PC-9 (cell line): ENCODE results near the gene ENAM. TPM values are rescaled to one million over a fixed set of nuclear protein-coding genes. Genes with fewer than 3 reads are reported as not detected.
A peak's percentile ranks its signal among the peaks of the same experiment; 100 is the strongest.

Experiments
- BruUV-seq: library from RNA; stranded (reverse); fragments of 400-500 nt; replicated peaks from 2 replicates; lab custom pipeline; 2021; lab: Mats Ljungman, UMichigan
- CTCF ChIA-PET: fragments of 300-600 bp; sonication (Branson Sonifier 250); formaldehyde crosslinking; loops from one replicate; lab custom pipeline; 2022; ENCODE audit warnings: antibody characterized with exemption; lab: Charles Lee
- POLR2A ChIA-PET: fragments of 300-600 bp; sonication (Branson Sonifier 250); formaldehyde crosslinking; loops from one replicate; lab custom pipeline; 2022; ENCODE audit warnings: antibody characterized with exemption; ENCODE audit not compliant: unreplicated experiment; lab: Charles Lee
- DNase-seq, 2 experiments: peaks; one replicate each; pipeline versions ENCODE4 v3.0.0 to v3.0.0-alpha.2; 2015 to 2022; ENCODE audit warnings: mixed read lengths in 1 of 2
- H2AFZ ChIP-seq: fragments of 200-600 bp; sonication (generic); 2 replicates; pipeline ENCODE4 v1.8.1; 2017; ENCODE audit warnings: antibody characterized with exemption
- H3F3A ChIP-seq: fragments of 200-600 bp; sonication (generic); 2 replicates; pipeline ENCODE4 v1.8.1; 2017; ENCODE audit warnings: antibody characterized with exemption, mild to moderate bottlenecking, low read depth; ENCODE audit not compliant: insufficient read depth
- H3K27ac ChIP-seq: fragments of 200-600 bp; sonication (generic); 2 replicates; pipeline ENCODE4 v1.6.1; 2016; ENCODE audit warnings: mixed run types
- H3K27me3 ChIP-seq: fragments of 200-600 bp; sonication (generic); 2 replicates; pipeline ENCODE4 v1.6.1; 2016; ENCODE audit warnings: low read depth, mixed run types; ENCODE audit not compliant: insufficient read depth
- H3K36me3 ChIP-seq: fragments of 200-600 bp; sonication (generic); 2 replicates; pipeline ENCODE4 v1.6.1; 2016; ENCODE audit warnings: low read depth, mixed run types
- H3K4me1 ChIP-seq: fragments of 200-600 bp; sonication (generic); replicated peaks from 2 replicates; pipeline ENCODE4 v1.6.1; 2016; ENCODE audit warnings: mixed run types; ENCODE audit not compliant: insufficient read depth
- H3K4me2 ChIP-seq: fragments of 200-600 bp; sonication (generic); 2 replicates; pipeline ENCODE4 v1.6.1; 2017; ENCODE audit warnings: mixed run types
- H3K4me3 ChIP-seq: fragments of 200-600 bp; sonication (generic); 2 replicates; pipeline ENCODE4 v1.6.1; 2016; ENCODE audit warnings: mixed run types
- H3K79me2 ChIP-seq: fragments of 200-600 bp; sonication (generic); 2 replicates; pipeline ENCODE4 v1.6.1; 2017; ENCODE audit warnings: low read depth, mixed run types
- H3K9me2 ChIP-seq: fragments of 200-600 bp; sonication (generic); 2 replicates; pipeline ENCODE4 v1.8.1; 2017; ENCODE audit warnings: mild to moderate bottlenecking; ENCODE audit not compliant: insufficient read depth
- H3K9me3 ChIP-seq: fragments of 200-600 bp; sonication (generic); 2 replicates; pipeline ENCODE4 v1.8.1; 2016; ENCODE audit warnings: low read depth; ENCODE audit not compliant: insufficient read depth
- H4K20me1 ChIP-seq: fragments of 200-600 bp; sonication (generic); 2 replicates; pipeline ENCODE4 v1.8.1; 2017; ENCODE audit not compliant: insufficient read depth
- CTCF ChIP-seq: fragments of 200-600 bp; sonication (generic); conservative IDR thresholded peaks from 2 replicates; pipeline ENCODE4 v1.6.1; 2017; ENCODE audit warnings: mixed run types, antibody characterized with exemption, mild to moderate bottlenecking, moderate library complexity
- EZH2 ChIP-seq: fragments of 200-600 bp; sonication (generic); IDR thresholded peaks from 2 replicates; pipeline ENCODE4 v1.8.0; 2017; ENCODE audit warnings: antibody characterized with exemption, low read depth
- intact Hi-C: fragments of 100-400 bp; cut with micrococcal nuclease; formaldehyde crosslinking; loops from one replicate; pipeline ENCODE4 v1.10.0; 2022; ENCODE audit not compliant: unreplicated experiment
- total RNA-seq: library from RNA; stranded (reverse); gene quantifications from 2 replicates; pipeline ENCODE4 v1.2.3, GENCODE V29; 2021

ENAM gene
- total RNA-seq, 1 experiment from 2014 or later = not detected

DNA sequence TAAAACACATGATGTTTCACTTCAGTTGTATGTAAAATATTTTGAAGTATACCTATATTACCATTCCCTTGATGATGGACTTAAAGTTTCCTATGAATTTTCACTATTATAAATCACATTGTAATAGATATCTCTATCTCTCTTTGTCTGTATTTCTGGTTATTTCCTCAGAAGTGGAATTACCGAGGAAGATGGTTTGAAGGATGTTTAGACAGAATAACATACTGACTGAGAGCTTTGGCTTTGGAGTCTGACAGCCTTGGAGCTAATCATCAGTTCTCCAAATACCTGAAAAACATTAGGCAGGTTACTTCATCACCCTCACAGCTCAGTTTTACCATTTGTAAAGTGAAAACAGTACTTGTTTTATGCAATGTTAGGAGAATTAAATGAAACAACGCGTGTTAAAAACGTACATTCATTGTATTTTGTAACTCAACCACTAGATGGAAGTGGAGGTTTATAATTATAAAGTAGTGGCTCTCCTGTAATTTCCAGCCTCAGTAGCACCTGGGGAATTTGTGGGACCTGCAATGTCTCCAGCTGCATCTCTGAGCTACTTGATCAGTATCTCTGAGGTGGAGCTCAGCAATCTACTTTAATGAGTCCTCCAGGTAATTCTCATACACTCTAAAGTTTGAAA lies 23.4 kb downstream of the ENAM start:
- H3K9me2 ChIP-seq = no peaks in the 10 kb centered on the region
- H3K79me2 ChIP-seq = no peaks in the 10 kb centered on the region
- H4K20me1 ChIP-seq = no peaks in the 10 kb centered on the region
- H3K4me2 ChIP-seq = peak overlapping the region; percentile 51
- no peaks in the 10 kb centered on the region for H3K27me3 ChIP-seq
- peak overlapping the region; percentile 27; the same call in 1 of the 2 replicates for H3K4me3 ChIP-seq
- no peak overlapping the region for H3K27ac ChIP-seq
- no peaks in the 10 kb centered on the region for H3K36me3 ChIP-seq
- no peaks in the 10 kb centered on the region for H3K4me1 ChIP-seq
- CTCF ChIA-PET = interaction anchor here (0.6 to 0.7 kb wide), 4 partner anchors 358 to 1068 kb away, joined by 3 to 10 read pairs (median 4); no protein-coding TSS in a partner anchor
- peak overlapping the region; percentile 82 for H2AFZ ChIP-seq
- intact Hi-C loops = loop anchor here (2.0 to 5.0 kb wide), 2 partner anchors 360 to 1063 kb away; no protein-coding TSS in a partner anchor
- no peaks in the 10 kb centered on the region for H3F3A ChIP-seq
- BruUV-seq = no TSS peak
- peak in 1 of 2 experiments; percentile 37 for DNase-seq
- POLR2A ChIA-PET = no interaction called here
- H3K9me3 ChIP-seq = no peaks in the 10 kb centered on the region
- TF ChIP-seq EZH2 (no peak), CTCF (peak; percentile 64)

DNA sequence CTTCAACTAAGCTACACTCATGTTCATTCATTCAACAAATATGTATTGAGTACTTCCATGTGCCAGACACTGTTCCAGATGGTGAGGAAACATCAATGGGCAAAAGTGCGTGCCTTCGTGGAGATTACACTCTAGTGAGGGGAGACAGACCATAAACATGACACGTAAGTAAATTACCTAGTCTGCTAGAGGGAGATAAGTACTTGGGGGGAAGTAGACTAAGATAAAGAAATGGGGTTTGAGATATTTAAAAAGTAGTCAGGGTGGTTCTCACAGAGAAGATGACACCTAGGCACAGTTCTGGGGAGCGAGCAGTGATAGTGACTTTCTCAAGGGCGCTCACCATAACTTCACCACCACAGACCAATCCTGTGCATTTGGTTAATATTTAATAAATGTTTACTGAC lies 26.1 kb downstream of the ENAM start:
- intact Hi-C loops = loop anchor here (5.0 kb wide), 1 partner anchor 358 kb away; no protein-coding TSS in a partner anchor
- Histone ChIP-seq H3K79me2 (no peaks in the 10 kb centered on the region), H2AFZ (no peak overlapping the region), H3F3A (no peaks in the 10 kb centered on the region), H3K9me2 (no peaks in the 10 kb centered on the region), H3K27ac (no peak overlapping the region), H3K36me3 (no peaks in the 10 kb centered on the region), H3K27me3 (no peaks in the 10 kb centered on the region), H3K9me3 (no peaks in the 10 kb centered on the region), H3K4me1 (no peaks in the 10 kb centered on the region), H4K20me1 (no peaks in the 10 kb centered on the region), H3K4me3 (no peak overlapping the region), H3K4me2 (no peak overlapping the region)
- no TSS peak for BruUV-seq
- ChIA-PET CTCF (no interaction called here), POLR2A (no interaction called here)
- TF ChIP-seq EZH2 (no peak), CTCF (no peak)
- DNase-seq = no peak

DNA sequence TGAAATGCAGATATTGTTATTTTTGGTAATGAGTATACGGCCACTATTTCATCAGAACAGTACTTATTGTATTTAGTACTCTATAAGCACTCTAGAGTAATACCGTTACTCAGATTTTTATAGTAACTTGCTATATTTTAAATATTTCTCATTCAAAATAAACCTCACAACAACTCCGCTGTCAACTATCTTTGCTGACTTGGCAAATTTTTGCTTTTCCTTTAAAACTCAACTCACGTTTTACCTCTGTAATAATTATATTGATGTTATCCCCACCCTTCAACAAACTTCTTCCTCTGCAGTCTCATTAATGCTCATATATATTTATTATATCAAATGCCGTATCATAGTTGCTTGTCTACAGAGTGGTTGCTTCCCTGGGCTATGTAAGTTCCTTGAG lies 28.8 kb downstream of the ENAM start:
- ChIA-PET CTCF (no interaction called here), POLR2A (no interaction called here)
- H4K20me1 ChIP-seq = no peaks in the 10 kb centered on the region
- H3K9me3 ChIP-seq = no peaks in the 10 kb centered on the region
- H3K36me3 ChIP-seq = no peaks in the 10 kb centered on the region
- no peak overlapping the region for H3K4me2 ChIP-seq
- H3K27me3 ChIP-seq = no peaks in the 10 kb centered on the region
- H3K27ac ChIP-seq = no peak overlapping the region
- no TSS peak for BruUV-seq
- no peaks in the 10 kb centered on the region for H3K79me2 ChIP-seq
- intact Hi-C loops = no loop called here
- no peak overlapping the region for H3K4me3 ChIP-seq
- DNase-seq = no peak
- no peaks in the 10 kb centered on the region for H3F3A ChIP-seq
- no peak overlapping the region for H2AFZ ChIP-seq
- TF ChIP-seq CTCF (no peak), EZH2 (no peak)
- no peaks in the 10 kb centered on the region for H3K4me1 ChIP-seq
- H3K9me2 ChIP-seq = no peaks in the 10 kb centered on the region
